ENCODE data around the gene IFT80.
A peak's percentile ranks its signal among the peaks of the same experiment; 100 is the strongest.
"Not testable (repeated sequence)": the region's sequence is repeated elsewhere in the genome, so short reads cannot be mapped to it uniquely, and the experiment has no call there.

IFT80 gene

GRCh38 chr3:160257606-160258005 is 141.4 kb downstream of the IFT80 start:
- no peak for DNase-seq

DNA sequence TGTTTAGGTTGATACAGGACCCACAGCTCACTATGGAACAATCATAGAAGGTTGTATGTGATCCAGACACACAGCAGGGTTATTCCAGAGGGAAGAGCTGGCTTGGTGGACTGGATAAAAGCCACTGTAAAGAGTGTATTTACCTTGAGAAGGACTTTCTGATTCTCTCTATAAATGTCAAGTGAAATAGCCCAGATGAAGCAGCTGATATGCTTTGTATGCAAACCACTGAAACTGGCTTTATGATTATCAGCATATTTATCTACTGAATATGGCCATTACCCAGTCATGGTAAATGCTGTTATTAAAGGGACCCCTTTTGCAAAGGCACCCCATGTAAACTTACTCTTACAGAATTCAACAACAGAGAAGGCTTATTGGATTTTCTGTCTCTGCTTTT is 145.7 kb downstream of the IFT80 start:
- no peak for DNase-seq

- DNase-seq: no peak
Measured at GRCh38 chr3:160247766-160248165, 151.3 kb downstream of the IFT80 start.

DNA sequence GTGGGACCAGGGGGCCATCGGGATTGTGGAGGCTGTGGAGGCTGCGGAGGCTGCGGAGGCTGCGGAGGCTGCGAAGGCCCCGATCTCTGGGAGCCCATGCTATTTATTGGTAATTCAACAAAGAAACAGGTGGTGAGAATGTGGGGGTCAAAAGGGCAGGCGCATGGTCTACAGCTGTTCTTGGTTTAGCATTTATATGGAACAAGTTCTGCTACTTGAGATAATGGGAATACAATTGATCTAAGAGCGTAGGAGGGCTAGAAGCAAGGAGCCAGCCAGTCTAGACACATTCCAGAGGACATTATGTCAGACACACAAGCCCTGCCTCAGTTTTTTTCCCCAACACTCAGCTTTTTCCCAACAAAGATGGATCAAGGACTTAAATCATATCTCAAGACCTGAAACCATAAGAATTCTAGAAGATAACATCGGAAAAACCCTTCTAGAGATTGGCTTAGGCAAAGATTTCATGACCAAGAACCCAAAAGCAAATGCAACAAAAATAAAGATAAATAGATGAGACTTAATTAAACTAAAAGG is 153.7 kb downstream of the IFT80 start:
- no peak for DNase-seq

GRCh38 chr3:160240719-160241118 is 158.3 kb downstream of the IFT80 start:
- not testable (repeated sequence) for DNase-seq

GRCh38 chr3:160232014-160232413 is 167.0 kb downstream of the IFT80 start:
- no peak for DNase-seq

DNA sequence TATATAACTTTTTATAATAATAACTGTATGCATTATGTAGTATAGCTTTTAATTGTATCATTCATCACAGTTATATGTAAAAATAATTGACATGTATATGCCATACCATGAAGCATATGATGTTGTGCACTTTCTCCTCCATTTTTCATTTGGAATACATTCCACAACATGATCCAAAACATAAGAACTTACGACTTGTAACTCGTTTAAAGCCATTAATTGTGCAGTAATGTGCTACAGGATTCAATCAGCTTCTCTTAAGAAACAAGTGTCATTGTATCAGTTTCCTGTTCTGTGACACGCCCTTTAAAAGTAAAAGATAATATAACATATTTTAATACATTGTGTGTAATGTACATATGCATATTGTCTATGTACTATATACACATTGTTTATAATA is 171.6 kb downstream of the IFT80 start:
- no peak for DNase-seq

DNA sequence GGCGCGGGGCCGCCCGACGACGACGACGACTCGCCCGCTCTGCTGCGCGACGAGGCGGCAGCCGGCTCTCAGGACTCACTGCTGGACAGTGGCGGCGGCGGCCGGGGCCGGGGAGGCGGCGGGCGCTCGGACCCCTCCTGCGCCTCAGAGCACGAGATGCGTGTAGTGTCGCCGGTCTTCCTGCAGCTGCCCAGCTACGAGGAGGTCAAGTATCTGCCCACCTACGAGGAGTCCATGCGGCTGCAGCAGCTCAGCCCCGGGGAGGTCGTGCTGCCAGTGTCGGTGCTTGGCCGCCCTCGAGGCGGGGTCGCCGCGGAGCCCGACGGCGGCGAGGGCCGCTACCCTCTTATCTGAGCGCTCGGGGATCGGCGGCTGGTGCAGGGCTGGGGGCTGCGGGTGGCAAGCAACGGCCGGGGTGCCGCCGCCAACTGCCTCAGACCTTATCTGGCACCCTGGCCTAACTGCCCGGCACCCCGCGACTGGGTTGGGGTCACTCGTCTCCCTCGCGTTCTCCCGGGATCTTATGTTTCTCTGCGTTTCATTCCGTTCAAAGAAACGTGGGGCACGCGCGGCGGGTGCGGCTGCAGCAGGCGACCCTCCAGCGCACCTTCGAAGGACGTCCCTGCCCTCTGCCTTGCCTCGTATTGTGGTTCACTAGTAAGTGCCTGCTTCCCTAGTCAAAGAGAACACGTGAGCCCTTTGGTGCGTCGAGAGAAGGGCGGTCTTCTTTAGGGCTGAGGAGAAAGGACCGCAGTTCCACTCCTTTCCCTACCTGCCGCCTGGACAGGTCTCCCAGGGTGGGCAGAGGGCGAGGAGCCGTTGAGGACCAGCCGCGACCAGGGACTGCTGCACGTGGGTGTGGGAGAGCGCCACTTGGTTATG is 172.8 kb downstream of the IFT80 start:
- DNase-seq: peak; percentile 3

- DNase-seq: peak; percentile 45
Measured at GRCh38 chr3:160225176-160226025, 173.6 kb downstream of the IFT80 start, which contains the start of gene C3orf80. Gene C3orf80, plus strand, starts transcription at chr3:160225422. Its CDS starts 214 bp downstream, at chr3:160225636.

DNA sequence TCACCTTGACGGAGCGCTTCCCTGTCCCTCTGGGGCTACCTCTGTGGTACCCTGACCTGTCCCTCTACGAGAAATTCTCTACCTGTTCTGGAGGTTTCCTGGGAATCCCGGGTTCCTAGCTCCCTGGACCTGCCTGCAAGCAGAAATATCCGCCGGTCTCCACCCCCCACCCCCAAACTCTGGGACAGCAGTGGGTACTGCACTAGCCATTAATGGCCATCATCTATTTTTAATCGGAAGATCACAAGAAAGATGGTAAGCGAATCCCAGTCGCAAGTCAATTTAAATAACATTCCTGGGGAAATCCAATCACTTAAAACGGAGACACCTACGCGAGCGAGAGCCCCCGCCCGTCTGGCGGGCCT is 174.2 kb downstream of the IFT80 start:
- DNase-seq: no peak

DNA sequence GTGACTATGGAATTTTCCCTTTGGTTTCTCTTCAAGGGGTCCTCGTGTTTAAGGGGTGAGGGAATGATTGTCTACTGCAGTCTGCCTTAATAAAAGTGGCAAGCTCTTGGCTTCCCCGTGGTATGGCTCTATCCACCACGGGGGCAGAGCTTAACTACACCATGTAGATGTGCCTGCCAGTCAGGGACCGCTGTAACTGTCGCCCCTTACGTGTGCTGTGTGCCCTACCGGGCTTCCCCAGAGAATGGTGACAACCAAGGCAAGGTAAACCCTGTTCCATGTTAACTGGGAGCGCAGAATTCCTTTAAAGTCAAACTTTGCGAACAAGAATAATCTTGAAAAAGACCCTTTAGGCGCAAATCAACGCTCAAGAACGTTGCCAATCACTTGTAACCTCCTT is 174.8 kb downstream of the IFT80 start:
- no peak for DNase-seq

DNA sequence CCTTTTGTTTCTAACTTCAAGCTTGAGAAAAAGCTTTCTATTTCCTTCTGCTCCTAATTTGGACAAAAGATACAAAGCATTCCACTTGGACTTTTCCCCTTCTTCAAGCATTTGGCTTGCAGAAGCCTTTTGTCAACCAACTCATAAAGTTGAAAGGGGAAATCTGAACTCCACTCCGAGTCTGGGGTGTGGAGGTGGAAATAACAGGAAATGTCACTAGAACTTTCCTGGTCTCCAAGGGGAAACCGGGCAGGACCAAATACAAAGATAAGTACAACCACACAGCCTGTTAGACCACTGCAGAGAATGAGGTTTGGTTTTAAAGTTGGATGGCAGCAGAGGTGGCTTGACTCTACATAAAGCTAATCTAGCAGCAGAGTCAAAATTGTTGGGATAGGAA is 178.0 kb downstream of the IFT80 start:
- DNase-seq: no peak

DNA sequence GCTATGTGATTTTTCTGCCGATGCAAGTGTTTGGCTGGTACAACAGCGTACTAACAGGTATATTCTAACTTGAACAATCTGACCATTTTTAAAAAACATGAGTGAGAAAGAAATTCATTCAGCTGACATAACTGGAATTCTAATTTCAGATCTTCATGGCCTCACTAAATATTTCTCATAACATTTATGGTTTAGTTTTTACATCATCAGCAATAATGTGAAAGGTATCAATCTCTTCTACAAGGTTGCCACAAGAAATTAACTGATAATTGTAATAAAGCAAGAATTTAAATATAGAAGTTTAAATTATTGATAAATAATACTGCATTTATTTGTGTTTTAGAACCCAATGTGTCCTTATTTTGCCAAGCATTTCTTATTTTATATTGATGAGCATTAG is 179.0 kb downstream of the IFT80 start:
- DNase-seq: no peak

- DNase-seq: no peak
Measured at GRCh38 chr3:160218136-160218535, 180.9 kb downstream of the IFT80 start.

DNA sequence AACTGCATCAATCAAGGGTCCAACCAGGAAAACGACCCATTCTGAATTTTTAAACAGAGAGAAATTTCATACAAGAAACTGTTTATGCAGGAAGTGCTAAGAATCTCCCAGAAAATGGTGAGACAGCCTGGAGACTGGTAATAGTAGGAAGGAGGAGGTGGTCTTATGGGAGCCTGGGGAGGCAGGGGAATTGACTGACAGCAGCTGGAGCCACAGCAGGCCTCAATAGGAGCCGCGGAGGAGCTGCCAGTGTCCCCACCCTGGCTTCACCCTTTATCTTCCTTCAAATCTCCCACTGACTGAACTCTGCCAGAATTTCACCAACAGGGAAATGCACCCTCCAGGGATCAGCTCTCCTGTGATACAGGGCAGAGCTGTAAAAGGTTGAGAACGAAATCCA is 181.3 kb downstream of the IFT80 start:
- no peak for DNase-seq

DNA sequence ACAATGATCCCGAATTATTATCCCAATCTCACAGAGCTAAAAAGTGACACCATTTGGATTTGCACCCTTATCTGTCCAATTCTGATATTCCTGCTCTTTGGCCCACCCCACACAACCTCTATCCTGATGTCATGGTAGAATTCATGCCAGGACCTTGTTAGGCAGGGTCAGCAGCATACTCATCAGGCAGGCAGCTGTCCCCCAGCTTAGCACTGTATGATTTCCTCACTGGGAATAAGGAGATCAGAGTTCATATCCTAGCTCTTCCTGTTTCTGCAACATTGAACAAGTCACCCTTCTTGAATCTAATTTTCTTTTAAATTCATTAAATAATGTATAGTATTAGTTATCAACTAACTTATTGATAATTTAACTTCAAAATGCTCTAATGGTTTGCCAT is 185.8 kb downstream of the IFT80 start:
- DNase-seq: no peak

- peak; percentile 77 for DNase-seq
Measured at GRCh38 chr3:160210799-160211221, 188.2 kb downstream of the IFT80 start.

GRCh38 chr3:160210341-160210740 is 188.7 kb downstream of the IFT80 start:
- peak; percentile 21 for DNase-seq

Measured in MV-4-11 (cell line).